Hippocampal formation (tissue), 2 donors: Measurements from ENCODE around the gene MRPL54.

ENCODE experiments used
- DNase-seq, 2 donors: peaks; one replicate each; lab custom pipeline; 2025; lab: John Stamatoyannopoulos, UW

The MRPL54 gene

GRCh38 chr19:3785451-3785937, 23.0 kb downstream of the MRPL54 start:
- no peak for DNase-seq

- no peak for DNase-seq
These were observed 23.7 kb downstream of the MRPL54 start, which contains the start of gene MATK for GRCh38 chr19:3785938-3786824. Gene MATK (minus strand): TSS chr19:3786381. CDS start chr19:3785135, 1,246 bp downstream.

GRCh38 chr19:3788996-3789778, 26.7 kb downstream of the MRPL54 start:
- no peak for DNase-seq

GRCh38 chr19:3790209-3790734, 27.8 kb downstream of the MRPL54 start:
- DNase-seq = no peak

- no peak for DNase-seq
These were observed 28.5 kb downstream of the MRPL54 start for GRCh38 chr19:3790941-3791340.

GRCh38 chr19:3792114-3792513, 29.6 kb downstream of the MRPL54 start:
- no peak for DNase-seq

- DNase-seq = no peak
These were observed 31.3 kb downstream of the MRPL54 start for GRCh38 chr19:3793799-3794198.

- no peak for DNase-seq
These were observed 33.9 kb downstream of the MRPL54 start for GRCh38 chr19:3796358-3796757.

GRCh38 chr19:3798137-3798536, 35.7 kb downstream of the MRPL54 start:
- DNase-seq = no peak

GRCh38 chr19:3800996-3801395, 38.5 kb downstream of the MRPL54 start:
- DNase-seq = no peak

GRCh38 chr19:3801412-3802096, 39.1 kb downstream of the MRPL54 start:
- peak; percentile 20 to 43 for DNase-seq

- DNase-seq = no peak
These were observed 40.8 kb downstream of the MRPL54 start for GRCh38 chr19:3803114-3803888.

- no peak for DNase-seq
These were observed 41.5 kb downstream of the MRPL54 start for GRCh38 chr19:3803986-3804385.

- no peak for DNase-seq
These were observed 41.9 kb downstream of the MRPL54 start for GRCh38 chr19:3804429-3804828.

GRCh38 chr19:3805859-3806258, 43.4 kb downstream of the MRPL54 start:
- no peak for DNase-seq

GRCh38 chr19:3807131-3807480, 44.6 kb downstream of the MRPL54 start:
- no peak for DNase-seq

GRCh38 chr19:3807574-3808354, 45.3 kb downstream of the MRPL54 start:
- no peak for DNase-seq

GRCh38 chr19:3808420-3809143, 46.1 kb downstream of the MRPL54 start:
- DNase-seq = no peak

- no peak for DNase-seq
These were observed 47.6 kb downstream of the MRPL54 start for GRCh38 chr19:3809881-3810707.
